ENCODE results near the gene NOC2L. TPM values are rescaled to one million over a fixed set of nuclear protein-coding genes. Genes with fewer than 3 reads are reported as not detected.
"Not testable (repeated sequence)": the region's sequence is repeated elsewhere in the genome, so short reads cannot be mapped to it uniquely, and the experiment has no call there.

NOC2L gene
- total RNA-seq, 1 donor from 2014 or later: 39.6 TPM

DNA sequence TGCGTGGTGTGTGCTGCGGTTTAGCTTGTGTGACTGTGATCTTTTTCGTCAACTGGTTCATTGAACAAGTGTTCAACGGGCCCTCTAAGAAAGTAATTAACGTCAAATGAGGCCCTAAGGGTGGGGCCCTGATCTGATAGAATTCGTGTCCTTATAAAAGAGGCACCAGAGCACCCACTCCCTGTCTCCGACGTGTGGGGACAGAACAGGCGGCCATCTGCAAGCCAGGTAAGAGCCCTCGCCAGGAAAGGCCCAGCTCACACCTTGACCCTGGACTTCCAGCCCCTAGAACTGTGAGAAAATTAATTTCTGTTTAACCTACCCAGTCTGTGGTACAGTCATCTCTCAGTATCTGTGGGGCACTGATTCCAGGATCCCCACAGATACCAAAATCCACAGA, 55.8 kb downstream of the NOC2L start:
- Histone ChIP-seq H3K4me2 (no peak overlapping the region), H3K27ac (no peak overlapping the region), H3F3A (ENCODE audit: low read depth) (peaks cover 5% of the 10 kb centered on the region), H3K79me2 (ENCODE audit: low read depth) (no peaks in the 10 kb centered on the region), H3K4me3 (no peak overlapping the region), H4K20me1 (ENCODE audit: low read depth) (no peaks in the 10 kb centered on the region), H3K36me3 (no peaks in the 10 kb centered on the region), H3K9ac (no peak overlapping the region), H3K27me3 (peaks cover 98% of the 10 kb centered on the region), H3K9me3 (ENCODE audit: low read depth) (no peaks in the 10 kb centered on the region), H3K4me1 (no peaks in the 10 kb centered on the region), H2AFZ (replicated peaks) (no peak overlapping the region)
- H3K36me3 Mint-ChIP-seq: peaks cover 2% of the 10 kb centered on the region
- H3K4me3 Mint-ChIP-seq: peak overlapping the region; percentile 68
- peaks cover 30% of the 10 kb centered on the region for H3K27me3 Mint-ChIP-seq (ENCODE audit: insufficient read depth, low read depth)
- H3K4me1 Mint-ChIP-seq: peaks cover 13% of the 10 kb centered on the region
- TF ChIP-seq EZH2phosphoT487 (IDR thresholded peaks at IDR 0.05): no peak
- DNase-seq (ENCODE audit: low spot score): no peak
- H3K9me3 Mint-ChIP-seq: peaks cover 7% of the 10 kb centered on the region
- H3K27ac Mint-ChIP-seq: no peak overlapping the region

DNA sequence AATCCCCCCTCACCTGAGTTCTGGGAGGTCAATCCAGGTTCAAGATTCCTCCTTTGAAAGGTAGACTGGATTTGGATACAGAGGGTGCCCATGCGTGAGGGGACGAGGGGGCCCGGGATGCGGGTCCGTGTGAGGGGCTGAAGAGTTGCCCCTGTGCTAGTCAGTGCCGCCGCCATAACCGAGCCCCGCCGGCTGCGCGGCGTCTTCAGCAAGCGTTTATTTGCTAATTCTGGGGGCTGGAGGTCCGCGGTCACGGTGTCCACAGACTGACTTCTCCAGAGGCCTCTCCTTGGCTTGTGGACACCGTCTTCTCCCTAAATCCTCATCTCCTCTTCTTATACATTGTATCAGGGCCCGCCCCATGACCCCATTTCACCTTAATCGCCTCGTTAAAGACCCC, 56.3 kb downstream of the NOC2L start:
- Histone ChIP-seq H4K20me1 (ENCODE audit: low read depth) (no peaks in the 10 kb centered on the region), H3K27me3 (peaks cover 99% of the 10 kb centered on the region), H3K4me2 (no peak overlapping the region), H3K27ac (no peak overlapping the region), H3K9ac (no peak overlapping the region), H3K4me3 (no peak overlapping the region), H3K9me3 (ENCODE audit: low read depth) (no peaks in the 10 kb centered on the region), H3K4me1 (no peaks in the 10 kb centered on the region), H3K79me2 (ENCODE audit: low read depth) (no peaks in the 10 kb centered on the region), H3K36me3 (no peaks in the 10 kb centered on the region), H3F3A (ENCODE audit: low read depth) (peaks cover 5% of the 10 kb centered on the region), H2AFZ (replicated peaks) (no peak overlapping the region)
- Mint-ChIP-seq H3K36me3 (peaks cover 2% of the 10 kb centered on the region), H3K27ac (no peak overlapping the region), H3K27me3 (ENCODE audit: insufficient read depth, low read depth) (peaks cover 28% of the 10 kb centered on the region), H3K4me1 (peaks cover 11% of the 10 kb centered on the region), H3K9me3 (peaks cover 4% of the 10 kb centered on the region), H3K4me3 (no peak overlapping the region)
- DNase-seq (ENCODE audit: low spot score): peak; percentile 1
- TF ChIP-seq EZH2phosphoT487 (IDR thresholded peaks at IDR 0.05): no peak
- no peak for TF ChIP-seq EZH2 (IDR thresholded peaks at IDR 0.05)
- TF ChIP-seq, protein P1, sequence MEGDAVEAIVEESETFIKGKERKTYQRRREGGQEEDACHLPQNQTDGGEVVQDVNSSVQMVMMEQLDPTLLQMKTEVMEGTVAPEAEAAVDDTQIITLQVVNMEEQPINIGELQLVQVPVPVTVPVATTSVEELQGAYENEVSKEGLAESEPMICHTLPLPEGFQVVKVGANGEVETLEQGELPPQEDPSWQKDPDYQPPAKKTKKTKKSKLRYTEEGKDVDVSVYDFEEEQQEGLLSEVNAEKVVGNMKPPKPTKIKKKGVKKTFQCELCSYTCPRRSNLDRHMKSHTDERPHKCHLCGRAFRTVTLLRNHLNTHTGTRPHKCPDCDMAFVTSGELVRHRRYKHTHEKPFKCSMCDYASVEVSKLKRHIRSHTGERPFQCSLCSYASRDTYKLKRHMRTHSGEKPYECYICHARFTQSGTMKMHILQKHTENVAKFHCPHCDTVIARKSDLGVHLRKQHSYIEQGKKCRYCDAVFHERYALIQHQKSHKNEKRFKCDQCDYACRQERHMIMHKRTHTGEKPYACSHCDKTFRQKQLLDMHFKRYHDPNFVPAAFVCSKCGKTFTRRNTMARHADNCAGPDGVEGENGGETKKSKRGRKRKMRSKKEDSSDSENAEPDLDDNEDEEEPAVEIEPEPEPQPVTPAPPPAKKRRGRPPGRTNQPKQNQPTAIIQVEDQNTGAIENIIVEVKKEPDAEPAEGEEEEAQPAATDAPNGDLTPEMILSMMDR (IDR thresholded peaks at IDR 0.05): no peak

DNA sequence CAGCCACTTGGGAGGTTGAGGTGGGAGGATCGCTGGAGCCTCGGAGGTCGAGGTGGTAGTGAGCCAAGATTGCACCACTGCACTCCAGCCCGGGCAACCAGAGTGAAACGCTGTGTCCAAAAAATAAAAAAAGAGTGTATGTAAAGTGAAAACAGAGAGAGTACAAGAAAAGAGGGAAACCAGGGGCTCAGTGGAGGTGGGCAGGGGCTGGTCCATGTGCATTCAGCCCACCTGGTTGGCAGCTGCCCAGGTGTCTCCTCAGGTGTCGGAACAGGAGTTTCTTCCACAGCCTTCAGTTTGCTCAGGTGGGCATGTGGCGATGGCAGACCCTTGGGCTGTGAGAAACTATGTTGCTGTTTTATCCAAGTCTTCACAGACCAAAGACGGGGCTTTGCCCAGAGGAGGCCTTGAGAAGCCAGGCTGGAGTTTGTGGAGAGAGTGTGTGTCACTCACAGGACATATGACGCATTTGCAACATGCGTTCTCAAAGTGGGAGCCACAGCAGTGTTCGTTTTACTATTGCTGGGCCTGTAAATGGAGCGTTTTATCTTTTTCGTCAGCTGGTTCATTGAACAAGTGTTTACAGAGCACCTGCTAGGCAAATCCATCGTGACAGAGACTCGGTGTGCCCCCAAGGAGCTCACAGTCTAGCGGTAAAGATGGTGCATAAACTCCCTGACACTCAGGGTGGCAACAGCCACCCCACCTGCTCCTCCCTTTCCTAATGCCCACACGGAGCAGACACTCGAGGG, 57.8 kb downstream of the NOC2L start:
- H3K4me2 ChIP-seq: no peak overlapping the region
- no peak overlapping the region for H3K9ac ChIP-seq
- H3K27me3 ChIP-seq: peaks cover 97% of the 10 kb centered on the region
- H3K4me1 ChIP-seq: no peaks in the 10 kb centered on the region
- Mint-ChIP-seq H3K36me3 (no peaks in the 10 kb centered on the region), H3K27me3 (ENCODE audit: insufficient read depth, low read depth) (peaks cover 26% of the 10 kb centered on the region), H3K4me3 (no peak overlapping the region), H3K4me1 (peaks cover 11% of the 10 kb centered on the region), H3K27ac (no peak overlapping the region), H3K9me3 (peaks cover 4% of the 10 kb centered on the region)
- no peak overlapping the region for H2AFZ ChIP-seq (replicated peaks)
- no peak overlapping the region for H3K27ac ChIP-seq
- H3K9me3 ChIP-seq (ENCODE audit: low read depth): no peaks in the 10 kb centered on the region
- TF ChIP-seq EZH2phosphoT487 (IDR thresholded peaks at IDR 0.05) (no peak), EZH2 (IDR thresholded peaks at IDR 0.05) (no peak)
- TF ChIP-seq, protein P1 (IDR thresholded peaks at IDR 0.05): no peak
- no peaks in the 10 kb centered on the region for H3K79me2 ChIP-seq (ENCODE audit: low read depth)
- peak; percentile 1 for DNase-seq (ENCODE audit: low spot score)
- H4K20me1 ChIP-seq (ENCODE audit: low read depth): no peaks in the 10 kb centered on the region
- H3K4me3 ChIP-seq: no peak overlapping the region
- no peaks in the 10 kb centered on the region for H3F3A ChIP-seq (ENCODE audit: low read depth)
- H3K36me3 ChIP-seq: no peaks in the 10 kb centered on the region

DNA sequence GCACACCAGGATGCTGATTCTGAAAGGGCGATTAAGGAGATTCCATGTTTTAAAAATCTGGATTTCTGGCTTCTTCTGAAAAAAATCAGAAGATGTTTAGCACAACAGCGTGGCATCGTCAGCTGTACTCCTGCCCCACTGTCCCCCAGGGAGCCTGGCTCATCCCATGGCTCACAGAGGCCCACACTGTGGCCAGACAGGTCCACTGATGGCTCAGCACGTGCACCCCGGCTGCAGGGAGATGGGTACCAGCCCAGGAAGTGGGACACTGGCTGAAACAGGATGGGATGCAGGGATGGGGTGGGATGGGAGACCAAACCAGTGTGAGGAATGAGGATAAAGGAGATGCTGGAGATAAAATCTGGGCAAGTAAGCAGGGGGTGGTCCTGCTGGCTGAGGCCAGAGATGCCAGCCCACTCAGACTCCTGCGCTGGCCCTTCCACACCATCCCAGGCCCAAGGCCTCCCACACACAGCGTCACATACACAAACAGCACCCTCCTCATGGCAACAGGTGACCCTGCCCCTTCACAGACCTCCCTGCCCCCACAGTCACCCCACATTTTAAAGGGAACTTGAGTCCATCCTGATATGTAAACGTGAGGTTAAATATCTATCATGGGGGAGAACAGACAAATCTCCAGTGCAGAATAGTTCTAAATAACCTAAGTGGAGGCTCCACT, 59.3 kb downstream of the NOC2L start:
- H3K4me1 Mint-ChIP-seq: peaks cover 5% of the 10 kb centered on the region
- Histone ChIP-seq H3K4me3 (no peak overlapping the region), H3K4me2 (no peak overlapping the region), H2AFZ (replicated peaks) (no peak overlapping the region), H4K20me1 (ENCODE audit: low read depth) (no peaks in the 10 kb centered on the region), H3F3A (ENCODE audit: low read depth) (no peaks in the 10 kb centered on the region), H3K4me1 (no peaks in the 10 kb centered on the region), H3K36me3 (no peaks in the 10 kb centered on the region), H3K27me3 (peaks cover 97% of the 10 kb centered on the region), H3K27ac (no peak overlapping the region), H3K9ac (no peak overlapping the region), H3K9me3 (ENCODE audit: low read depth) (no peaks in the 10 kb centered on the region), H3K79me2 (ENCODE audit: low read depth) (no peaks in the 10 kb centered on the region)
- H3K4me3 Mint-ChIP-seq: no peak overlapping the region
- no peak for TF ChIP-seq EZH2 (IDR thresholded peaks at IDR 0.05)
- TF ChIP-seq, protein P1 (IDR thresholded peaks at IDR 0.05): no peak
- no peak for TF ChIP-seq EZH2phosphoT487 (IDR thresholded peaks at IDR 0.05)
- DNase-seq (ENCODE audit: low spot score): no peak
- no peak overlapping the region for H3K27ac Mint-ChIP-seq
- H3K36me3 Mint-ChIP-seq: no peaks in the 10 kb centered on the region
- H3K27me3 Mint-ChIP-seq (ENCODE audit: insufficient read depth, low read depth): peaks cover 17% of the 10 kb centered on the region
- peaks cover 4% of the 10 kb centered on the region for H3K9me3 Mint-ChIP-seq

DNA sequence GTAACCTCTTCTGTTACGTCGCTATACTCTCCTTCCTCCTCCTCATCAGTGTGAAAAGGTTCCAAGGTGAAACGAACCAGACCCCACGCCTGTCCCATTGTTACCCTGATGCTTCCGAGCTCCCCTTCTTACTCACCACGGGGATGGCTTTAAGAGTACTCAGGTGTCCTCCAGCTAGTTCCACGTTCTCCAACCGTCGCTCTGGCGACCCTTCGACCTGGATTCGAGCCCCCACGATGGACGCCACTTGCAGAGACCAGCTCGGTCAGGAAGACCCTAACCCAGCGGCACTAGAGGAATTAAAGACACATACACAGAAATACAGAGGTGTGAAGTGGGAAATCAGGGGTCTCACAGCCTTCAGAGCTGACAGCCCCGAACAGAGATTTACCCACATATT, 61.1 kb downstream of the NOC2L start:
- DNase-seq (ENCODE audit: low spot score); H3K79me2 ChIP-seq (ENCODE audit: low read depth); H3K9me3 ChIP-seq (ENCODE audit: low read depth); H4K20me1 ChIP-seq (ENCODE audit: low read depth); H3K4me1 Mint-ChIP-seq; H3K4me3 Mint-ChIP-seq; H3K4me2 ChIP-seq; H3K27ac ChIP-seq; H3K36me3 Mint-ChIP-seq; H3K36me3 ChIP-seq; H2AFZ ChIP-seq (replicated peaks); H3F3A ChIP-seq (ENCODE audit: low read depth); H3K9ac ChIP-seq; H3K27ac Mint-ChIP-seq; H3K4me3 ChIP-seq; H3K4me1 ChIP-seq; H3K9me3 Mint-ChIP-seq: not testable (repeated sequence)
- peaks cover 95% of the 10 kb centered on the region for H3K27me3 ChIP-seq
- H3K27me3 Mint-ChIP-seq (ENCODE audit: insufficient read depth, low read depth): peaks cover 19% of the 10 kb centered on the region

All from neural progenitor cell (in vitro differentiated cells).